GM04504 (cell line): ENCODE data around the gene CEP76.

Experiments
- DNase-seq: peaks from one replicate; pipeline ENCODE4 v3.0.0-alpha.2; 2012; ENCODE audit warnings: low read depth

CEP76 gene, protein sequence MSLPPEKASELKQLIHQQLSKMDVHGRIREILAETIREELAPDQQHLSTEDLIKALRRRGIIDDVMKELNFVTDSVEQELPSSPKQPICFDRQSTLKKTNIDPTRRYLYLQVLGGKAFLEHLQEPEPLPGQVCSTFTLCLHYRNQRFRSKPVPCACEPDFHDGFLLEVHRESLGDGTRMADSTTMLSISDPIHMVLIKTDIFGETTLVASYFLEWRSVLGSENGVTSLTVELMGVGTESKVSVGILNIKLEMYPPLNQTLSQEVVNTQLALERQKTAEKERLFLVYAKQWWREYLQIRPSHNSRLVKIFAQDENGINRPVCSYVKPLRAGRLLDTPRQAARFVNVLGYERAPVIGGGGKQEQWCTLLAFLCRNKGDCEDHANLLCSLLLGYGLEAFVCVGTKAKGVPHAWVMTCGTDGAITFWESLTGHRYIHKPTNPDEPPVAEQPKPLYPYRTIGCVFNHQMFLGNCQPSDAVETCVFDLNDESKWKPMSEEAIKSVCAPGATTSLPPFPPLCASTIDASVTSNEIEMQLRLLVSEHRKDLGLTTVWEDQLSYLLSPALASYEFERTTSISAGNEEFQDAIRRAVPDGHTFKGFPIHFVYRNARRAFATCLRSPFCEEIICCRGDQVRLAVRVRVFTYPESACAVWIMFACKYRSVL

DNA sequence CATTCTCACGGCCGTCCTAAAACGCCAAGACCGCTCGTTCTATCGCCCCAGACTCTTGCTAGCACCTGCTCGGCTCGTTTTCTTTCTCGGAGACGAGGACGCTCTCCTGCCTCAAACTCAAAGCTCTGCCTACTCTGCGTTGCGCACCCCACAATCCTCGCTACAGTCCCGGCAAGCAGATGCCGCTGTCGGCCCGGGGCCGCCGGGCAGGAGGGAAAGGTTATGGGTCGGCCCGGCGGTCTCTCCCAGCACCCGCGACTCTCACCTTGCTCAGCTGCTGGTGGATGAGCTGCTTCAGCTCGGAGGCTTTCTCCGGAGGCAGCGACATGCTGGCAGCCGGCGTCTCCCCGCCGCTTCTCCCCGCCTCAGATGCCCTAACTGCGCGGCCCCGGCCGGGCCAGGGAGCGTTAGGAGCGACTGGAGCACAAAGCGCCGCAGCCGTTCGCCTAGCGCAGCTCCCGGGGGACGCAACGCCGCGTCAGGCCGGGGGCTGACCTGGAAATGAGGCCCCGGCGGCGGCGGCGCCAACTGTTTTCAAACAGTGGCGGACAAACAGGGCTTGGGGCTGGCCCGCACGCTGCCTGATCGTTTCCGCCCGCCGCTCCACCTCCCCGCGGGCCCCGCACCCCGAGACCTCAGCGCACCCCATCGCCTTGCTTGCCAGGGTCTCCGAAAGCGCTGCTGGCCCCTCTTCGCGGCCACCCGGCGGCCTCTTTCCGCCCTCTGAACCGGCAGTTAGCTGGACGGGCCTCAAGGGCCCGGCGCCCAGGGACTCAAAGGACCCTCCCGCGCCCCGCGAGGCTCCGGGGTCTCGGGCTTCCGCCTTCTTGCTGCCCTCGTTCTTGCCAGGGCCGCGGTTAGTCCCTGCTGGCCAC lies at the start of gene CEP76, which contains the start of gene PSMG2:
CEP76 (minus strand) TSS at position 503 of the 875 bp plus-strand sequence; CDS start at position 328, 175 bp downstream.
PSMG2 (plus strand) TSS at position 822 of the 875 bp plus-strand sequence. CDS start 66 bp downstream, outside the sequence.
- peak; percentile 79 for DNase-seq

DNA sequence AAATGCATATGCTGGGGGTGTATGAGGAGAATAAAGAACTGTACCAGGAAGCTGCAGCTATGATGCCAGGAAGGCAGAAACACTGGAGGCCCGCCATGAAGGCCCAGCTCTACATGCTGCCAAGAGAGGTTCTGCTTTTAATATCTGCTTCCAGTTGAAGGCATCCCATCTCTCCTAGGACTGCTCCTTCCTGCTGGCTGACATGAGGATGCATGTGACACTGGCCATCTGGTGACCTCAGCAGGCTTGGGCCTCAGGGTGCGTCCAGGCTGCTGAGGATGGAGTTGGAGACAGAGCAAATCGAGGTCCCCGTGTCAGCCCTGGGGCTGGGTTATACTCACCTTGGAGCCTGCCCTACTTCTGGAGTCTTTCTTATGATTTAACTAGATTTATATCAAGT lies 49.4 kb upstream of the CEP76 start:
- no peak for DNase-seq

DNA sequence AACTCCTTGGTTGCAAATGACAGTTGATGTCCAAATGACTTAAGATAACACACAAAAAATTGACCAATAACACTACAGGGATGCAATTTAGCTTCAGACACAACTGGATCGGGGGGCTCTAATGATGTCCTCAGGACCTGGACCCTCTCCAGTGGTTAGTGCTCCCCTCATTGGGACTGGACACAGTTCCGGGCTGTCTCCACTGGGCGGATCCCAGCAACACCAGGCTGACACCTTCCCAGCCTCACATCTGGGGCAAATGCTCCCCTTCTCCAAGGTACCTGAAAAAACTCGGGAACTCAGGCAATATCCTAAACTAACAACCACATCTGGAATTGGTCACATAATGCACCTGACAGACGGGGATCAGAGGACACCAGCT lies 49.0 kb upstream of the CEP76 start:
- DNase-seq: no peak

DNA sequence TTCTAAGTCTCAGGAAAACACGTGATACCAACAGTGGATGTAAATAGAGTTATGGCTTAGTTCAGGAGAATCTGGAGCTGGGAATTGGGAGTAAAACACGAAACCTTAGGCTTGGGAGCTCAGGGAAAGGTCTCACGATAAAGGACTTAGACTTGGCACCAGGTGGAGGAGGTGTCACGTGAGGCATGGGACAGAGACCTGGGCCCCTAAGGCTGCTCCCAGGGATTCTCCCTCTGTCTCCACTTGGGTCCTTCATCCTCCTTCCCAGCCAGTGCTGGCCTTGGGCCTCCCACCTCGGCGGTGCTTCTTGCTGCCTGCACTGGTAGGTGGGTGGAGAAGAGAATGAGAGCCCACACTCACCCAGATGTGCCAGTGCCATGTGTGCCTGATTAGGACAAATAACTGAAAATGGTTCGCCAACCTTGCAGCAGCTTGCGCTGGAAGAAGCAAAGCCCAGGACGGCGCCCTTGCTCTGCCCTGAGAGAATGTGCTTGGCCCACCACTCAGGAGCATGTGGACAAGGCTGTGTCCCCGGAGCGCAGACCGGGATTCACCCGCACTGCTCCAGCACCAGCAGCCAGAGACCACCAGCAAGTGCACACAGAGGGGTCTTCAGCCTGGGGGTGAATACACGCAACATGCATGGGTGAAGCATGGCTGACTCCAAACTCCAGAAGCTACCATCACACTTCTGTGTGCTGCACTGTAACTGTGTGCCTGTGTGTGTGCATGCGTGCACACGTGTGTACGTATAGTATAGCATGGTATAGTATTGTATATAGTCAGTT lies 48.4 kb upstream of the CEP76 start:
- no peak for DNase-seq

DNA sequence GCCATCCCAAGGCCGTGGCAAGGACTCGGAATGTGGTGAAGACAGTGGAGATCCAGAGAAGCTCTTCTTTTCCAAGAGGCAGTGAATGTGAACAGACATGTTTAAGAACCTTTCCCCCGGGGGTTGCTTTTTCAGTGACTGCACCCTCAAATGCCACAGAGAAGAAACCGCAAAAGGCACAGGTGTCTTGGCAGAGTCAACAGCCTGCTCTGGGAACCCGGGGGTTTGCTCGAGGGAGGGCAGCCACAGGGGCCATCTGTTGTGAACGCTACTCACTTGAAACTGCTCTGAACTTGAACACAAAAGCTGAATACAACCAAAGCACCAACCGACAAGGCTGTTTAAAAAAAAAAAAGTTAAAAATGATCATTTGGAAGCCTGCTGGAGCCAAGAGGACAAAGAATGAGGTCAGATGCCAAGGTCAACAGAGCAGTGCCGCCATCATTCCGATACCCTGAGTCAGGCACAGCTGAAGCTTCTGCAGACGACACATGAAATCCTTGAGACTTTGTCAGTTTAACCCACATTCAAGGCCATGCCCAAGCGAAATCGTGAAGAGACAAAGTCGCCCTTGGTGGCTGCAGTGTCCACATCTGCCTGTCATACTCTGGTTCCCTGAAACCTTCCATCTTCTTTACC lies 47.7 kb upstream of the CEP76 start:
- DNase-seq: no peak

DNA sequence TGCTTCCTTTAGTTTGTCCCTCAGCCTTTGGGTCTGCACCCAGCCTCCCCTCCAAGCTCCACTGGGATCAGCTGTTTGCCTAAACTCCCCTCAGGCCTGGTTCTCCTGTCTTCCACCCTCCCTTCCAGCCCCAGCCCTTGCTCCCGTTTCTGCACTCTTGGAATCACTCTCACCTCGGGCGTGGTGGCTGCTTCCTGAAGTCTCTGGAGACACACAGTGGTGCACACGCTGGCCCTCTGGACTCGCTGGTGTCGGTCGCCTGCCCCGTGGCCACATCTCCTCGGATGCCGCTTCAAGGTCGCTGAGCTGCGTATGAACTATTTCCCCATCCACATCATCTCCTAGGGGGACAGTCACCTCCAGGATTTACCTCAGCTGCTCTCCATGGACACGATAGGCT lies 46.6 kb upstream of the CEP76 start:
- DNase-seq: no peak

DNA sequence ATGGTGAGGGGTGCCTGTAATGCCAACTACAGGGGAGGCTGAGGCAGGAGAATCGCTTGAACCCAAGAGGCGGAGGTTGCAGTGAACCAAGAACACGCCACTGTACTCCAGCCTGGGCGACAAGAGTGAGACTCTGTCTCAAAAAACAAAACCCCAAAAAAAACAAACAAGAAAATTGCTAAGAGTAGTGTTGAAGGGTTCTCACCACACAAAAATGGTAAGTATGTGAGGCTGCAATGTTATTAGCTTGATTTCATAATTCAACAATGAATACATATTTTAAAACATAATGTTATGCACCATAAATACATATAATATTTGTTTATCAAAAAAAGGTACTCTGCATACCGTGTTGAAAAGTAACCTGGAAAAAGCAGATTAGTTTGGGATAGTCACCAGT lies 46.1 kb upstream of the CEP76 start:
- no peak for DNase-seq

DNA sequence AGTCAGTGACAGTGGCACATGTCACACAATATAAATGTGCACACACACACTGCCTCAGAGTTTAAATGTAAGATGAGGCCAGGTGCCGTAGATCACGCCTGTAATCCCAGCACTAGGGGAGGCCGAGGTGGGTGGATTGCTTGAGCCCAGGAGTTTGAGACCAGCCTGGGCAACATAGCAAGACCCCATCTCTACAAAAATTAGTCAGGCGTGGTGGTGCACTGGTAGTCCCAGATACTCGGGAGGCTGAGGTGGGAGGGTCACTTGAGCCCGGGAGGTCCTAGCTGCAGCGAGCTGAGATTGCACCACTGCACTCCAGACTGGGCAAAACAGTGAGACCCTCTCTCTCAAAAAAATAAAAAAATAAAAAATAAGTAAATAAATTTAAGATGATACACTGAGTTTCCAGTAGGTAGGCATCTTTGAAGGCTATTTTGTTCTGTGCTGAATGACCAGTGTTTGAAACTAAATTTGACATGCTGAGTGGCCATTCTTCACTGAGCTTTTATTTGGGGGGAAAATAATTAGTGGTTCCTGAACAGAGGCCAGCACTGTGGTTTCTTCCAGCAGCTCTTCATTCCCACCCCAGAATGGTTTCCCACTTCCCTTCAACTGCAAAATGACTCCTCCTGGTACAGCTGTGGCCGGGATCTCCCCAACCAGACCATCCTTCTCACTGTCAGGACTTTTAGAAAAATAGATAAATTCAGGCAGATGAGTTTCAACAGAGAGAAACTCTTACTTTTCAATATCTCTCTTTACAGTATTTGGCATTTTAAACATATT lies 45.2 kb upstream of the CEP76 start:
- DNase-seq: no peak

DNA sequence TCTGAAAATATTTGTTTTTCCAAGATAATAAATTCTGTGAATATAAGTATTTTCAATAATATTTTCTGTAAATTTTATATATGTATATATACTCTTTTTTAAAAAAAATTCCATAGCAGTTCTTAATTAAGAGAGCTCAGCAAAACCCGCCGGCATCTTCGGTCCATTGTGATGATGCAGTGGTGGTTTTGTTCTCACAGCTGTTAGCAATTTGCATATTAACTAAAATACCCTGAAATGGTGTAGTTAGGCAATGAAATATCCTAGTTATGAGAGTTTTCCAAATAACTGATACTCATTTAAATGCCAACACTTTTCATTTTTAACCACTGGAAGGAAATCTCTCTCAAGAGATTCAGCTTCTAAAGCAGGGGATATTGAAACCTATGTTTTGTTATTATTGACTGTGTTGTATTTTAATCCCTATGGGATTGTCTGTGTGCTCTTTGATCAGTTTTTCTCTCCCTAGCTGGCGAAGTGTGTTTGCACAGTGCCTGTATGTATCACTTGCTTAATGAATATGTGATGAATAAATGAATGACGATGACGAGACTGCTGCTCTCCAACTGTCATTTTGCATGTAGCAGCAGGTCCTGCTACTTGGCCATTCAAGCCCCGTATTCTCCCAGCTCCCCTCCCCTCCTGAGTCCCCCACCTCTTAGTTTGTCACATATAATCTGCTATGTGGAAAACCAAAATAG lies 42.7 kb upstream of the CEP76 start:
- no peak for DNase-seq

DNA sequence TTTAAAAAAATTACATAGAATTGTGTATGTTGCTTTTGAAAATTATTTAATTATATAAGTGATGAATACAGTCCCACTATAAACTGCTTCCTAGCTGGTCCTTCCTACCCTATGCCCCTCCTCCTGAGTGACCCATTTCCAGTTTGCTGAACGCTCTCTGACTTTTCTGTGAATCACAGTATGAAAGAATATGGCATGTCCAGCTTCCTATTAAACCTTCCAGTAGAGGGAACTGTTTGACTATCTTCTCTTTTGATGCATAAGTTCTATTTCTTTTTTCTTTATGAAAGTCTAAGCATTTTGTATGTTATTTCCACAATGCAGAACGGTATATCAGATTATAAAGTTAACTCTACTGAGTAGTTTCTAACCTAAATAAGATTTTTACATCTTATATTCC lies 41.6 kb upstream of the CEP76 start:
- peak; percentile 43 for DNase-seq

DNA sequence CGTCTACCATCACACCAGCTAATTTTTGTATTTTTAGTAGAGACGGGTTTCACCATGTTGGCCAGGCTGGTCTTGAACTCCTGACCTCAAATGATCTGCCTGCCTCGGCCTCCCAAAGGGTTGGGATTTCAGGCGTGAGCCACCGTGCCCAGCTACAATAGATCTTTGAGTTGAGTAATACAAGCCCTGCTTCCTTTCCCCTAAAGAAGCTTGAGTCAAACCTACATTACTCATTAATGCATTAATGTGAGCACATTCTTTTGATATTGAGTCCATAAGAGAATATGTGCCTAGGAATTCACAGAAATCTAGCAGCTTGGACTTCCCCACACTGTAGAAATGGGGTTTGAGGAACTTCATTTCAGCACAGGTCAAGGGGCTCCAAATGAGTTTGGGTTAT lies 39.9 kb upstream of the CEP76 start:
- no peak for DNase-seq

DNA sequence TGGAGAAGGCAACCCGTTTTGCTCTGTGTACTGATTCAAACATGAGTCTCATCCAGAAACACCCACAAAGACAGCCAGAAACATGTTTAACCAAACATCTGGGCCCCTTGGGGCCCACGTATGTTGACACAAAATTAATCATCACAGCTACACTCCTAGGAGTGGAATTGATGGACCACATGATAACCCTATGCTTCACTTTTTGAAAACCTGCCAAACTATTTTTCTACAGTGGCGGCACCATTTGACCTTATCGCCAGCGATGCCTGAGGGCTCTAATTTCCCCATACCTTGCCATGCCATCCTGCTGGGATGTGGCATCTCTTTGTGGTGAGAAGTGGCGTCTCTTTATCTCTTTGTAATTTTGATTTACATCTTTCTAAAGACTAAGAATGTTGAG lies 38.8 kb upstream of the CEP76 start:
- DNase-seq: no peak

DNA sequence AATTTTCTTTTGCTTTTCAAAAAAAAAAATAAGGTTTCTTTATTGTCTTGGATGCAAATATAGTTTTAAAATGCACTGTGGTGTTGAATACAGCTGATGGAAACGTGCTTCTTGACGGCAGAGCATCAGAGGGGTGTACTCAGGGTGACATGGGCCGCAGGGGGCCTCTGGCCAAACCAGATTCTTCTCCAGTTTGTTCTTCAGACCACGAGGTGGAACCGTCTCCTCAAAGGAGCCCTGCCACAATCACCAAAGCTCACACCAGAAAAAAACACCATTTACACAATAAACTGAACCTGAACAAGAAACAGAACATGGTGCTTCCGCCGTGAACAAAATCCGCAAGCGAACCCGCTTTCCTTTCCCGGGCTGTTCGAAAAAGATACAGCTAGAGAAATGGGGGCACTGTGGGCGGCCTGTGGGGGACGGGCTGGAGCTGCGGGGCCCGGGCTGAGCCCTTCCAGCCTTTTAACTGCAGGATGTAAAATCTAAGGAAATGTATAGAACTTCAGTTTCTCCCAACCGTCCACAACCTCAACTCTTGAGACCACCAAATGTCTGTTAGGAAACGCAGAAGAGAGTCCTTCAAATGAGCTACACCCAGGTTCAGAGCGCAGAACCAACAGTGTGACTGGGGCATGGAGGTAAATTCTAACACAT lies 34.9 kb upstream of the CEP76 start:
- no peak for DNase-seq

DNA sequence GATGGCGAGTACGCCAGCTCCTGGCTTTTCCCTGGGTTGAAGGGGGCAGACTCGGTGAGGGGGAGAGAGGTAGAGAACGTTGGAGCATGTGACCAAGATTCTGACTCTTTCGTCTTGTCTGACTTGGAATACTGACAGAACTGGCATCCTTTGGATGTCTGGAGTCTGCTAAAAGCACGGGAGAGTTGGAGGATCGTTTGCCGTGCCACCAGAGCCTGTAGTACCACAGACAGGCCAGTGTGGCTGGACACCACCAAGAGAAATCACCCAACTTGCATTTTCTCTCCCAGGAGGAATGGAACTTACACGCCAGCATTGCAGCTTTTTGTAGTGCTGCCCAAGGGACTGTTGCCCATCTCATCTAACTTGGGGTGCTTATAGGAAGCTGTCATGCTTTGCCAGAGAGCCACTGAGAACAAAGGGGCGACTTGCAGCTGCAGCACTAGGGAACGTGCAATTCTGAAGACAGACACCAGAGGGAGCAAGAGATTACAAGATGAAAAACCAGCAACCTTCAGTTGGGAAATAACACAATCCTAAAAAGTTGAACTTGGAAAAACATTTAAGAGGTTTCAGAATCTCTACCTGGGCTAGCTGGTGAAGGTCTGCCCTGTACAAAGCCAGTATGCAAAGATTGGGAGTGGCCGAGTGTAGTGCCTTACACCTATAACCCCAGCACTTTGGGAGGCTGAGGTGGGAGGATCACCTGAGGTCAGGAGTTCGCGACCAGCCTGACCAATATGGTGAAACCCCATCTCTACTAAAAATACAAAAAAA lies 24.4 kb upstream of the CEP76 start:
- DNase-seq: peak; percentile 43

DNA sequence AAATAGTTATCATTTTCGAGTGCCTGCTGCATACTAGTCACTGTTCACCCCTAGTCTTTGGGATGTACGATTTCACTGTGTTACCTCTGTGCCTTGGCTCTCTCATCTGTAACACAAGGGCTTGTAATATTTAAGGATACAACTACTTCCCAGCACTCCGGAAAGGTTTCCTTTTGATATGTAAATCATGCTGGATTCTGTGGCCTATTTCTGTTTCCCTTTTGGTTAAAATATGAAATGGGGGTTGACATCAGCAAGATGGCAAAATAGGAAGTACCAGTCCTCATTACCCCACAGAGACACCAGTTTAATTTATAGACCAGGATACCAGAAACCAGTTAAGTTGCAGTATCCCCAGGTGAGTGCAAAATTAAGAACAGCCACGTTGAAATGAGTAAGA lies 23.8 kb upstream of the CEP76 start:
- DNase-seq: no peak

DNA sequence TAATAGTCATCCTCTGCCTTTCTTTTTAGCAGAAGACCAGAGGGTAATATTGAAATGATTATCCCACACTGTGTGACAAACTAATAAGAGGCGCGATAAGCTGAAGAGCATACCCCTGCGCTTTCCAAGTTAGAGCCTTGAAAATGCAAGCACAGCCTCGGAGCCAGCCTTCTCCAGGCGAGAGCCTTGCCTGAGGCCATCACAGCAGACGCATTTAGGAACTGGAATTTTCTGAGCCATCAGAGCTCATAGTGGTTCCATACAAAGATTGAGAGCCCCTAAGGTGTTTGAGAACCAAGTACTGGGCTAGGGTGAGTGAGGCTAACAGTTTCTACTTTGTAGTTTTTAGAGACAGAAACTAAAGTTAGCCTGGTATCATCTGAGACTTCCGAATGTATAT lies 20.2 kb upstream of the CEP76 start:
- no peak for DNase-seq

DNA sequence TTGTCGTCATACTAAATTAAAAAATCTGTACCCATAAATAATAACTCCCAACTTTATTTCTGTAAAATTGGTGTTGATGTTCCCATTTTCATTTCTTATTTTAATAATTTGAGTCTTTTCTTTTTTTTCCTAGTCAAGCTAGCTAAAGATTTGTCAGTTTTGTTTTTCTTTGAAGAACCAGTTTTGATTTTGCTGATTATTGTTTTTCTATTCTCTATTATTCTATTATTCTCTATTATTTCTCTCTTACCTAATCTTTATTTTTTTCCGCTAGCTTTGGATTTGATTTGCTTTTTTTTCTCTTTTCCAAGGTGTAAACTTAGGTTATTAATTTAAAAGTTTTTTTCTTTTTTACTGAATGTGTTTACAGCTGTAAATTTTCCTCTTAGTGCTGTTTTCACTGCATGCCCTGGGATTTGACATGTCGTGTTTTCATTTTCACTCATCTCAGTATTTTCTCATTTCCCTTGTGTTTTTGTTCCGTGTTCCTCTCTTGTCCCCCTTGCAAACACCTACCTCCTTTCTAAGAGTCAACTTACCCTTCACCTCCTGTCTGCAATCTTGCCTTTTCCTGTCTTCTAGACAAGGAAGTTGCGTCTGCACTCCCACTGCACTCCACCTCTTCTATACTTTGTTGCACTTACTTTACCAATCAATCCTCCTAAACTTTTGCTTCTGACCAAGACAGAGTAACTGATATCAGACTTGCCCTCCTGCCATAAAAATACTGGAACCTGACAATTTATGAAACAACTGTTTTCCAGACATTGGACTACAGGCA lies 19.2 kb upstream of the CEP76 start:
- DNase-seq: no peak

DNA sequence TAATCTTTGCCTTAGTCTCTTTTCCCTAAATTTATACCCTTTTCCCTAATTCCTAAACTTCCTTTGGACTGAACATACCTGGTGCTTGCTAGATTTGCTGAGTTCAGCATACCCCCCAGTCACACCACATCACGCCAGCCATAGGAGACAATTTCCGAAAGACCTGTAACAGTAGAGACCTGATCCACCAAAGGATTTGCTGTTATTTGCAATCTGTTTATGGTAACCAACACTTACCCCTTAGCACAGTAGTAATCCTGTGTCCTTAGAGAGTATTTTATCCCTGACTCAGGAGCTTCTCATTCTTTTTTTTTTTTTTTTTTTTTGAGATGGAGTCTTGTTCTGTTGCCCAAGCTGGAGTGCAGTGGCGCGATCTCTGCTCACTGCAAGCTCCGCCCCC lies 8.9 kb upstream of the CEP76 start:
- no peak for DNase-seq
